Stimulated activated CD4-positive, alpha-beta T cell treated with anti-CD3 and anti-CD28 coated beads, TNF-alpha, amount 100 ng/mL, for 24 hours (primary cell): ENCODE results near the gene OBP2A.
"Not testable (repeated sequence)": the region's sequence is repeated elsewhere in the genome, so short reads cannot be mapped to it uniquely, and the experiment has no call there.

Experiments used
- DNase-seq, 3 experiments: peaks; one replicate each; pipeline ENCODE4 v3.0.0-alpha.2; 2020; ENCODE audit warnings: low read depth in 3 of 3

OBP2A gene, protein sequence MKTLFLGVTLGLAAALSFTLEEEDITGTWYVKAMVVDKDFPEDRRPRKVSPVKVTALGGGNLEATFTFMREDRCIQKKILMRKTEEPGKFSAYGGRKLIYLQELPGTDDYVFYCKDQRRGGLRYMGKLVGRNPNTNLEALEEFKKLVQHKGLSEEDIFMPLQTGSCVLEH

GRCh38 chr9:135545646-135546176 lies at the start of gene OBP2A:
Gene OBP2A, plus strand, starts transcription at chr9:135546126. Its CDS starts 55 bp downstream, at chr9:135546181.
- DNase-seq, result not testable (repeated sequence)

DNA sequence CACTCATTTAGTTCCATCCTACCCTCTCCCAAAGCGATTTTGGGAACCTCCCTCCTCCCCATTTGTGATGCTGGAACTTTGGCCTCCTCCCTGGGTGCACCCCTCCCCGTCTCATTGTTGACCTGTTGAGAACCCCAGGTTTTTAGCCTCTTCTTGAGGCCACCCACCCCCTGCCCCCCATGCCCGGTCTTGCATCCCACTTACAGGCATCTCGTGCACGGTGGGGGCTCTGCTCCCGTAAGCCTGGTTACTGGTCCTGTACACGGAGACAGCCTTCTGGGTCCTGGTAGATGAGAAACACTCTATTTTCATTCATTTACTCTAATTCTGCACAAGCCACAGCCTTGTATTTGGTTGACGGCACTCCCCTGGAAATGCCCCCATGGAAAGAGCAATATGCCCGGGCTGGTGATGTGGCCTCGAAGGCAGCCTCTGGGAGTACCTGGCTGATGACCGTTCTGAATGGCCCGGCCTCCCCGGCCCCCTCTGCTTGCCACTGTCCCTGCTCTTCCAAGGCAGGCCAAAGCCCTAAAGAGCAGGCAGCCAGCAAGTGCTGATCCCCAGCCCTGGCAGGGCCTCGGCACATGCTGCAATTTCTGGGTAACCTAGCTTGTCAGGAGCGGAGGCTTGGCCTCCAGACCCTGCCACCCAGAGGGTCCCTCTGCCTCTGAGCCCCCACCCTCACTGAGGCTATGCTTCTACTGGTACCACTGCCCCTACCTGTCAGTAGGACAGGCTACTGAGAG lies 47.4 kb upstream of the OBP2A start:
- DNase-seq, result no peak

GRCh38 chr9:135499326-135500070 lies 46.4 kb upstream of the OBP2A start:
- DNase-seq, result peak; percentile 77 to 87 (median 85)

- DNase-seq, result no peak
These were observed 45.8 kb upstream of the OBP2A start for GRCh38 chr9:135500071-135500524.

DNA sequence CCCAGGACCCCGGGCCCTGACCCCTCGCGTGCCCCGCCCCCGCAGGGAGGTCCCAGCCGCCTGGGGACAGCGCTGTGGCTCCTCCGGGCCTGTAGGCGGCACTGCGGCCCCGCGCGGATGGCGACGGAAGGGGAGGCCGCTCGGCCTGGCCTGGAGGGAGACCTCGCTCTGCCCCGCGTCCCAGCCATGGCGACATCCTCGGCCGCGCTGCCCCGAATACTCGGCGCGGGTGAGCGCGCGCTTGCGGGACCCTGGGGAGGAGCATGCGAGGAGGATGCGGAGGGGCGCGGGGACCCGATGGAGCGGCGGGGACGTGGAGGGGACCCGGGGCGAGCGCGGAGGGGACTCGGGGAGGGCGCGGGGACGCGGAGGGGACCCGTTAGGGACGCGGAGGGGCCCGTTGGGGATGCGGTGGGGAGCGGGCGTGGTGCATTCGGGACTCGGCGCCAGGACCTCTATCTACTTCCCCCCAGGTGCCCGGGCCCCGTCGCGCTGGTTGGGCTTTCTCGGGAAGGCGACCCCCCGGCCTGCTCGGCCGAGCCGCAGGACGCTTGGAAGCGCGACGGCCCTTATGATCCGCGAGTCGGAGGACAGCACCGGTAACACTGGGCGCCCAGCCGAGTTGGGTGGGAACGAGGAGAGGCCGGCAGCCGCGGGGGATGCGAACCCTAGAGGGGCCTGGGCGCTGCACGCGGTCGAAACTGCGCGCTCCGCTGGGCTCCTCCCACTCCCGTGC lies 45.2 kb upstream of the OBP2A start, which contains the start of gene MRPS2:
Gene MRPS2, plus strand, starts transcription at position 158 of the 736 bp plus-strand sequence. Its CDS starts 29 bp downstream, at position 187.
- DNase-seq, result peak; percentile 71 to 78 (median 77)

- no peak for DNase-seq
These were observed 44.4 kb upstream of the OBP2A start for GRCh38 chr9:135501261-135502167.

DNA sequence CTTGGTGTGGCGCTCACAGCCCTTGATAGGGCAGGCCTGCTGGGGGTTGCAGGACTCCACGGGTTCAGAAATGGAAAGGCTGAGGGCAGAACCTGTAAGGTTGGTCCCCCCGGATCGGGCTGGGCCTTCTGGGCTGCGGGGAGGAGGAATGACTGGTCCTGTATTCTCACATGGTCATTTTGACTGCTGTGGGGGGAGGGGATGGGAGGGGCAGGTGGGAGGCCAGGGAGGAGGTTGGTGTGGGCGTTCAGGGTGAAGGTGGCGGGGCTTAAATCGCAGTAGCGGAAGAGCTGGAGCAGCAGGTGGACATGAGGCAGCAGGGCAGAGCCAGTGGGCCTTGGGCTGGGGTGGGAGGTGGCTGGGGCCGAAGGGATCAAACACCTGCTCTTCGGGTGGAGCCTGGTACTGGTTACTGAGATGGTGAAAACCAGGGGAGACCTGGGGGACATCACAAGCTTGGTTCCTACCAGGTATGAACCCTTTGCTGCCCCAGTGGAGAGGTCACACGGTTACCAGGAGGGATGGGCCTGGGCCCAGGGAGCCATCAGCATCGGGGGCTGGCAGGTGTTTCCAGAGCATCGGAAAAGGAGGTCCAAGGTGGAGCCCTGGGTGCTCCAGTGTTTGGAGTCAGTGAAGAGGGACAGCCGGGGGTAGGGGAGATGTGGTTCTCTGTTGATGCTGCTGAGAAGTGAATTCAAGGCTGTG lies 43.6 kb upstream of the OBP2A start:
- DNase-seq, result no peak

DNA sequence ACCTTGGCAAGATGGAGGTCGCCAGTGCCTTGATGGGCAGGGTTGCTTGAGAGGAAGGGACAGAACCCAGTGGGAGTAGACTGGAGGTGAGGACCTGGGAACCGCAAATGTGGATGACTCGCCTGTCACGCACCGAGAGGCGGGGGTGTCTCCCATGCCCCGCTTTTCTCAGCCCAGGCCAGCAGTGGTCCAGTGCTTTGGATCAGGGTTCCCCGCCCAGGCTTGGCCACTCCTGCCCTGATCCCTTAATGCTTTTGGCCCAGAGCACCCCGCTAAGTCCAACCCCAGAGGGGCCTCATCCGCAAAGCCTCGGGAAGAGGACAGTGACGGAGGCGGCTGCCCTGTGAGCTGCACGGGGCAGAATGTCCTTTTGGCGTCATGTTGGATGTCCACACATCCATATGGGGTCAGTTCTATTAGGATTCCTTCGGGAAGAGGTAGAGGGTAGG lies 43.0 kb upstream of the OBP2A start:
- no peak for DNase-seq

- no peak for DNase-seq
These were observed 42.3 kb upstream of the OBP2A start for GRCh38 chr9:135503371-135504261.

- peak; percentile 36 to 56 (median 42) for DNase-seq
These were observed 41.4 kb upstream of the OBP2A start for GRCh38 chr9:135504262-135505243.

DNA sequence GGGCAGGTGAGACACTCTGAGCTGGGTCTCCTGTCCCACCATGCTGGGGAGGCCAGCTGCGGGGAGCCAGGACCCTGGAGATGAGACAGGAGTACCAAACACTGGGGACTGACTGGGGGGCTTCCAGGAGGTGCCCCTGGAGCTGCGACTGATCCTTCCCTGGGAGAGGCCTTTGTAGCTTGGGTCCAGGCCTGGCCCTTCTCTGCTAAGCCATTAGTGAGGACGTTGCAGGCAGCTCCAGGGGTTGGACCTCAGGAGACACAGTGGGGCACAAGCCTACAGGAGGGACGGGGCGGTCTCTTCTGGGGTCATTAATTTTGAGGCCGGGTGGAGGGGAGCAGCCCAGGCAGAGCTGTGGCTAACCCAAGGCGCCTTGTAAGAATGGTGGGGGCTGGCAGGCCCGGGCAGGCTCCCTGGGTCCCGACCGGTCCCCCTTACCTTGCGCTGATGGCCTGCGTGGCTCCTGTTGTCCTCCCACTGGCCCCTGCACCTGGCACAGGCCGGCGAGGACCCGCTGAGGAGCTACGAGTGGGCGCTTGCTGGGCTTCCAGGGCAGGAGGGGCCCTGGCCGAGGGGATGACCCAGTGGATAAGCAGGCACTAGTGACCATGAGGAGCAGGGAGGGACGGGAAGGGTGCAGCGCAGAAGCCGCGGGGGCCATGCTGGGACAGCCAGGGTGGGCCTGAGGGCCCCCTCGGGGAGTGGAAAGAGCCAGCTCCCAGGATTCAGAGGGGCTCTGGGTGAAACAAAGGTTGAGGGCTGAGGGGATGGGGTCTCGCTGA lies 40.3 kb upstream of the OBP2A start:
- DNase-seq, result no peak

DNA sequence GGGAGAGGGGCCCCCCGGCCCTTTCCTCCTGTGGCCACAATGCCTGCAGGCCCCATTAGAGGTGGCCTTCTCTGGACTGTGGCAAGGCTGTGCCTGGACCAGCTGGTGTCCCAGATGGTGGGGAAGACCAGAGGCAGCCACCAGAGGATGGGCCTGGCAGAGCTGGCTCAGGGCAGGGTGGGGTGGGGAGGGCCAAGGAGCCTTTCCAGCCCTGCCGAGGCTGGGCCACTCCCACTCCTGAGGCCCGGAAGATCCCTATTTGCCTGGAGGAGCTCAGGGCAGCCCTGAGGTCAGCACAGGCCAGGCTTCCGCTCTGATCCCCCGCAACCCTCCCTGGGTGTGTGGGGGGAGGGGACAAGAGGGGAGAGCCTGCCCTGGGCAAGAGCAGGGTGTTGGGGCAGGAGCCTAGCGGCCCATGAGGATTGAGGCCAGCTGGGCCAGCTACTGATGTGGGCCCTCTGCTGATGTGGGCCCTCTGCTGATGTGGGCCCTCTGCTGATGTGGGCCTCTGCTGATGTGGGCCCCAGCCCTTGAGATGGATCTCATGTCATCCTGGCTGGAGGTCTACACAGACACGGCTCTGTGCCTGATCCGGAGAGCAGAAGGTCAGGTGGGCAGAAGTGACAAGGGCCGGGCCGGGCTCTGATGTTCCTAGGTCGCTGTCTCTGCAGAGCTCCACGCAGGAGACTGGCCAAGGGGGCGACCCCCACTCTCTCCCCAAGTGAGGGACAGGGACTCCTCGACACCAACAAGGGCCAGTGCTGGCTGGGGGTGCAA lies 39.4 kb upstream of the OBP2A start:
- no peak for DNase-seq

DNA sequence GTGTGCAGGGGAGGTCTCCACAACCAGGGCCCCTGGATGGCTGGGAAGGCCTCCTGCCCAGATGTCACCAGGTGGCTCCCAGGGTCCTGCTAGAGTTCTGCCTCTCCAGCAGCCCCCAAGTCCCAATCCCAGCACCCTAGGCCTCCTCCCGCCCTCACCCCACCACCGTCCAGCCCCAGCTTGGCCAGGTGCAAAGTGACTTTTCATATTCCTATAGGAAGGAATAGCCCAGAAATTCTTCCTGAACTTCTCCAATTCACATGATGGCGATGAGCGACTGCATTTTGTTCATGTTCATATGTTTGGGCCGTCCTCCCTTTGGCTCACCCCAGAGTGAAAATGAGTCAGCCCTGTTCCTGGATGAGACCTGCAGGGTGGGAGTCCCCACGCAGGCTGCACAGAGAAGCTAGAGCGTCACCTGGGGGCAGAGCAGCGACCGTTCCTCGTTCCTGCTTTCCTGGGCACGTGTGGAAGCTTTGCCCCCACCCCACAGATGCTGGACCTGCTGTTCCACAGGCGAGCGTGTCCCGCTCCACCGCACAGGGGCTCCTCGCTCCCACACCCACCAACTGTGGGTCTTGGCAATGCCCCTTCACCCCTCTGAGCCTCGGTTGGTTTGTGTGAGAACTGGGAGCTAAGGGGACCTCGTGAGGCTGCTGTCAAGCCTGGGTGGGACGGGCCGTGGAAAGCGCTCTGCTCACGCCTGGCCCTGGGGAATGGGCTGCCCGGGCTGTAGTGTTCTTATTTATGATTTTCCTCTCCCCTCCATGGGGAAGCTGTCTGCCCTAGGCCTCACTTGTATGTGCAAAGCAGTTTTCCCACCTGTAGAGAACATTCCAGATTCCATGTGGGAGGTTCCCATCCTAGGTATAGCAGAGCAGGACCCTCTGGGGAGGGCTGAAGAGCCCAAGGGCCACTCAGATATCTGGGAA lies 38.6 kb upstream of the OBP2A start:
- no peak for DNase-seq

- no peak for DNase-seq
These were observed 37.6 kb upstream of the OBP2A start for GRCh38 chr9:135508211-135508820.
